Posterior vena cava (tissue), 2 donors: Measurements from ENCODE around the gene COL4A1. TPM values are rescaled to one million over a fixed set of nuclear protein-coding genes. Genes with fewer than 3 reads are reported as not detected.
A peak's percentile ranks its signal among the peaks of the same experiment; 100 is the strongest.
"Not testable (repeated sequence)": the region's sequence is repeated elsewhere in the genome, so short reads cannot be mapped to it uniquely, and the experiment has no call there.

Experiments used
- DNase-seq: peaks from one replicate; pipeline ENCODE4 v3.0.0-alpha.2; 2020; ENCODE audit warnings: low spot score
- intact Hi-C, 2 donors: fragments of 100-400 bp; cut with DNase I; formaldehyde crosslinking; loops; one replicate each; pipeline versions ENCODE4 v1.14.1 to v1.14.2; 2022 to 2023
- total RNA-seq, 2 donors: library from RNA; stranded (reverse); fragmentation: NEBNext Ultra II Directional; extraction: Animal tissue kit (Norgen Biotek cat#: 25700); gene quantifications; one replicate each; pipeline ENCODE4 v1.2.1, GENCODE V29; 2021
- donor health status: DM: yes; HTN: yes; CAD: no.
- donor health status: DM: yes; HTN: yes; CAD: no.

The COL4A1 gene
- total RNA-seq, 2 donors from 2014 or later: 830 to 1,061 TPM

GRCh38 chr13:110313261-110313660 is 6.3 kb upstream of the COL4A1 start:
- intact Hi-C loops, DNase-seq: not testable (repeated sequence)

- DNase-seq: no peak
Observed at GRCh38 chr13:110312339-110313031, 5.5 kb upstream of the COL4A1 start.

DNA sequence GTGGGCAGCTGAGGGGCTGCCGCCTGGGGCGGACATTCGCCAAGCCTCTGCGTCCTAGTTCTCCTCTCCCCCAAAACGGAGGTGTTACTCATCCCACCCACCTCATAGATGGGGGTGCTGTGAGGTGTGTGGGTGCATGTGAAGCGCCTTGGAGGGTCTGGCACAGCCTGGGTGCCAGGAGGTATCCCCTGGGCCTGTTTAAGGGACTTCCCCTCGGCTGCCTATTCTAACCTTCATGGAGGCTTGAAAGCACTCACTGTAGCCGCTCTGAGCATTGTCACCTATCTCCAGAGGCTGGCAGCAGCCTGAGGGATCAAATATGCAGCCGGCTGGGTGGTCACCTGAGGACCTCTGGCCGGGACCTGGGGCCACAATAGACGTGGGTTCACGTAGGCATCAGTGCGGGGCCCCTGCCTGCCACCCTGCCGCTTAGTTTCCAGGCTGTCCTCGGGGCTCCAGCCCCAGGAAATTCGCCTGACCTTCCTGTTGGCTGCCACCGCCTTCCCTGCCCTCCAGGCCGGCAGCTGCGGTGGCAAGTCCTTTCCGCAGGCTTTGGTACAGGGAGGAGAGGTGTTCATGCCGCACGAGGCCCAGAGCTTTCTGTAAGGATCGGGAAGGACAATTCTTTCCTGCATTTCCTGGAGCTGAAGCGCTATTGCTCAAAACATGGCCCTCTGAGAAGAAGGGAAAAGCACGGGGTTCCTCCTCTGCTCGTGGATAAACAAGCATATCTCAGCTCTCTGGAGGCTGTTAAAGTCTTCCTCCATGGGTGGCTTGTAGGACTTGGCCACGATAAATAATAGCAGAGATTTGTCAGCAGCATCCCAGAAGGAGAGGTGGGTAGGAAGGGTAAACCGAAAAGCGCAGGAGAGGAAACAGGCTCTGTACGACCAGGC is 4.7 kb upstream of the COL4A1 start:
- intact Hi-C loops: no loop called here
- DNase-seq: no peak

More at GRCh38 chr13:110312339-110313031, 5.5 kb upstream of the COL4A1 start:
- intact Hi-C loops: no loop called here

DNA sequence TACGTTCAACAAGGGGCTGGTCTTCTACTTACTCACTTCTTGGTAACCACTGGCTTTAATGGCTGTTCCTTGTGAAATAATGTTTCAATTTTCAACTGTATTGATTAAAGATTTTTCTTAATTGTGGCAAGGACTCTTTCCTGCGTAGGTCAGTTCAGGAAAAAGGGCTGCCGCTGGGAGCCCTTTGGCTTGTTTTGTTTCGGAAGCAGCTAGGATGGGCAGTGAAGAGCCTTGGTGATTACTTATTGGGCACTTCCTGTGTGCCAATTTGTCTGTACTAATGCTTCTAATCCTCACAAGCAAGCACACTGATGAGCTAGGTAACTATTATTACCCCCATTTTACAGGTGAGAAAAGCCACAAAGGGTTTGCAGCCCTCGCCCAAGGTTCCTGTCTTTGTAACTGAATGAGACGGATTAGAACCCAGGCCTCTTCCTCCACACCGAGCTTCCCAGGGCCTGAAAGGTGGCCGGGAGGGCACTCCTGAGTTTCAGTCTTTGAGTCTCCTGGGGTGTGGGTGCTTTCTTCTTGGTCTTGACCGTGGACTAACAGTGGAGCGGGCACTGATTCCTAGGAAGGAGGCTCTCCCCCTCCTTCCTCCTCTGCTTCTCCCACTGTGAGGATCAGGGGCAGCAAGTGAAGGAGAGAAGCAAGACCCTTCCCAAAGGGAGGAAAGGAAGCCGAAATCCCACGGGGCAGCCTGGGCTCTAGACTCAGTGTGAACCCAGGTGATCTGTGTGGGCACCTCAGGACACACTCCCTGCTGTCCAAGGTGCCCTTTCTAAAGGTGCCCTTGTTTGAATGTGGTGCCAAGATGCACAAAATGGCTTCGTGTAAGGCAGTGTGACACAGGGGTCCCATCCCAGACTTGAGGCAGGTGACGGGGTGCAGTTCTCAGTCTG is 3.8 kb upstream of the COL4A1 start:
- DNase-seq: no peak
- intact Hi-C loops: no loop called here

- intact Hi-C loops: loop anchor here in 1 of 2 donors (5.0 kb wide), 1 partner anchor 88 kb away; no protein-coding TSS in a partner anchor
- DNase-seq: no peak
Observed at GRCh38 chr13:110309661-110310524, 2.9 kb upstream of the COL4A1 start.

GRCh38 chr13:110308656-110309359 is 1.9 kb upstream of the COL4A1 start:
- intact Hi-C loops: loop anchor here in 1 of 2 donors (5.0 kb wide), 1 partner anchor 87 kb away; no protein-coding TSS in a partner anchor
- DNase-seq: no peak

- peak; percentile 85 for DNase-seq
- intact Hi-C loops: loop anchor here in 1 of 2 donors (5.0 kb wide), 1 partner anchor 86 kb away; no protein-coding TSS in a partner anchor
Observed at GRCh38 chr13:110307767-110308655, 1.1 kb upstream of the COL4A1 start.

DNA sequence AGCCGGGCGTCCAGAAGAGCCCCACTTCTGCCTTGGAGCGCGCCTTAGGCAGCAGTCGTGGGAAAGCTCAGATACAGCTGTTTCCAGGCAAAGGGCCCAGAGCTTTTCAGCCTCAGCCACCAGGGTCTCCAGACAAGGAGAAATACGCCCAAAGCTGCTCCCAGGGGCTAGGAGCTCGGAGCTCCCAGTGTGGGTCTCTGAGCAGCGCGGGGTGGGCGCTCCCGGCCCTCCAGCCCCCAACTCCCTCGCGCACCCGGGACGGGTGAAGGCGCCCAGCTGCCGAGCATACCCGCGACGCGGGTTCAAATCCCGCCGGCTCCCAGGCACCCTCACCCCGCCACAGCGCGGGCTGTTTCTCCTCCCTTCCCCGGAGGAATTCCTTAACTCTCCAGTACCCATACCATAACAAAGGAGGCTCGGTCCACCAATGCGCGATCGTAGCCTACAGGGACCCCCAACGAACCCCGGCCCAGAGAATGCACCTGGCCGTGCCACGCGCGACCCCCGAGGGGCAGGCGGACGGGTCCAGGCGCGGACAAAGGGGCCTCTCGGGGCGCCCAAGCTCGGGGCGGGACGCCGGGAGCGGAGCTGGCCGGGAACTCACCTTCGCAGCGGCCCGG is 507 bp downstream of the COL4A1 start:
- DNase-seq: peak; percentile 84
- intact Hi-C loops: loop anchor here in 1 of 2 donors (5.0 kb wide), 1 partner anchor 84 kb away; no protein-coding TSS in a partner anchor

DNA sequence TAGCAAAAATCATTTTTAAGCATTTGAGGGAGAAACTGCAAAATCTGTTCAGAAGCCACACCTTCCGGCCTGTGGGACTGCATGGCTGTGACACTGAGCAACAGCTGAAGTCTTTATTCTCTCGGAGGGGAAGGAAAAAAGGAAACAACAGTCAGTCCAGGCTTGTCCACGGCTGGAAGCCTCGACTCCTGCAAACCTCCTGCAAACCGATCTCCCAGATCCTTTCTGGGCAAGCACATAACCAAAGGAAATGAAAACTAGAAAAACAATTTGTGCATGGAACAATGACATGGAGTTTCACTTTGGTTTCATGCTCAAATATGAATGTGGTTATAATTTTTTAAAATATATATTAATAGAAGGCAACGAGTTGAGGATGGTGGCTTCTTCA is 1.0 kb downstream of the COL4A1 start:
- intact Hi-C loops: loop anchor here in 1 of 2 donors (5.0 kb wide), 1 partner anchor 84 kb away; no protein-coding TSS in a partner anchor
- DNase-seq: peak; percentile 53

GRCh38 chr13:110305544-110305943 is 1.4 kb downstream of the COL4A1 start:
- intact Hi-C loops: loop anchor here in 1 of 2 donors (5.0 kb wide), 1 partner anchor 83 kb away; no protein-coding TSS in a partner anchor

DNA sequence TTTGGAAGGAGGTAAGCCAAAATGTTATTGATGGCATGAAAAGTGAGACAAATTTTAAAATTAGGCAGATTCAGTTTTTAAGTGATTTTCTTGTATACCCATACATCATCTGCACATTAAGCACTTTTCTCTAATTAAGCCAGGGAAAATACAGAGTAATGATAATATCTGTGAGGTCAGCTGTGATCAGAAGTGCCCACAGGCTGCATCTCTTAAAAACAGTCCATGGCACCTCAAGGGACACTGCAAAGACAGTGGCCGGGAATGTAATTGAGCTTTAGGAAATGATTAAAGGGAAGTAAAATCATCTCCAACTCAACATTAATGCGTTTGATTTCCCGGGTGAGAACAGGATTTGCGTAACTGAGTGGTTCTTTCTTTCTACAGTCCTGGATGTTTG is 2.0 kb downstream of the COL4A1 start:
- intact Hi-C loops: loop anchor here in 1 of 2 donors (5.0 kb wide), 1 partner anchor 83 kb away; no protein-coding TSS in a partner anchor
- DNase-seq: no peak

More at GRCh38 chr13:110305544-110305943, 1.4 kb downstream of the COL4A1 start:
- DNase-seq: no peak

DNA sequence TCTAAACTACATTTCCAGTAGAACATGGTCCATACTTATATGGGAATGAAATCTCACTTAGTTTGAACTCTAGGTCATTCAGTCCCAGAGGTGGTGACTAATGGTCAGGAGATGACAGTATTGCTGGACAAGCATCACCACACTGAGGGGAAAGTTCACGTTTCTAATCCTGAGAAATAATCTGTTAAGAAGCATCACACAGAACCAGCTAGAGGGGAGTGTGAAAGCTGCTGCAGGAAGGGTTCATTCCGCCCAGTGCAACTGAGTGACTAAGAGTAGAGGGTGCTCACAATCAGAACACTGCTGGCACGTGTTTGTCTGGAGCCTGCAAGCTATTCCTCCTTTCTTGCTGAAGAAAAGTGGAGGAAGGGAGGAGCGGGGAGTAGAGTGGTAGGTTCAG is 2.7 kb downstream of the COL4A1 start:
- intact Hi-C loops: no loop called here
- DNase-seq: peak; percentile 72

GRCh38 chr13:110303644-110304043 is 3.3 kb downstream of the COL4A1 start:
- intact Hi-C loops: no loop called here
- no peak for DNase-seq

GRCh38 chr13:110302997-110303396 is 4.0 kb downstream of the COL4A1 start:
- no peak for DNase-seq
- intact Hi-C loops: no loop called here

- intact Hi-C loops: loop anchor here in 1 of 2 donors (2.0 kb wide), 1 partner anchor 39 kb away; no protein-coding TSS in a partner anchor
- no peak for DNase-seq
Observed at GRCh38 chr13:110301606-110302553, 5.1 kb downstream of the COL4A1 start.
